ENCODE measurements around the gene FAM3B. TPM values are rescaled to one million over a fixed set of nuclear protein-coding genes. Genes with fewer than 3 reads are reported as not detected.
A peak's percentile ranks its signal among the peaks of the same experiment; 100 is the strongest.

The FAM3B gene
- total and polyA plus RNA-seq, 2 experiments from 2014 or later = not detected

DNA sequence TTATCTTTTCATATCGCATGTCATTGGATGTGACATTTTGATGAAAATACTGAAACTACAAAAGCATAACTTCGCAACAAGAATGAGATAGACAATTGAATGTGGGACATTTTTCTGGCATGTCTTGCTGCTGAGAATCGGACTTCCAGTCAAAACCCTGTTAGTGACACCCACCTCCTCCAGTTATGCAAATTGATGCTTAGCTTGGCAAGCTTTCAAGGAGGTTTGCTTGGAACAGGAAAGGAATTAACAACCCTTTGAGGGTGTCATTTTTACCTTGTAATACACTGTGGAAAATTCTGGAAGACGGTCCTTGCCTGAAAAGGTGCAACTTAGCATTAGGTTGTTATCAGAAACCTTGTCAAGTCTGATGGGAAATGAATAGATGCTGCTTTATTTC, 38.8 kb upstream of the FAM3B start:
- Histone ChIP-seq H3K27me3 (replicated peaks; ENCODE audit: insufficient read depth) (0 out of 2 replicates have a peak, but pooled peaks cover 4% of the 10 kb centered on the region), H3K9me2 (ENCODE audit: insufficient read depth) (no peaks in the 10 kb centered on the region), H3K79me2 (ENCODE audit: insufficient read depth) (no peaks in the 10 kb centered on the region), H3K9ac (no peak overlapping the region), H3K27ac (no peak overlapping the region), H3K4me2 (ENCODE audit: unreplicated experiment) (no peak overlapping the region), H3K9me3 (ENCODE audit: low read depth) (no peaks in the 10 kb centered on the region), H4K20me1 (ENCODE audit: insufficient read depth) (no peaks in the 10 kb centered on the region), H3K36me3 (ENCODE audit: low read depth) (0 out of 2 replicates have a peak, but pooled peaks cover 5% of the 10 kb centered on the region), H3K4me3 (no peak overlapping the region), H2AFZ (no peak overlapping the region), H3K4me1 (ENCODE audit: insufficient read depth) (peaks cover 9% of the 10 kb centered on the region; the same call in 1 of the 2 replicates), H3F3A (ENCODE audit: insufficient read depth) (peaks cover 9% of the 10 kb centered on the region; the same call in 1 of the 2 replicates)
- 85 to 88% methylated on average over 4 of the region's 4 CpGs for WGBS, 2 experiments (ENCODE audit: low coverage in 1 of 2, low lambda C conversion rate in 2 of 2, missing lambda C conversion rate in 2 of 2)
- TF ChIP-seq EZH2phosphoT487 (IDR thresholded peaks at IDR 0.05; ENCODE audit: insufficient read depth, low read depth) (no peak), EZH2 (IDR thresholded peaks at IDR 0.05; ENCODE audit: insufficient read depth, poor library complexity, severe bottlenecking) (no peak)
- DNase-seq = no peak
- in situ Hi-C loops (cut with MboI) = loop anchor here (25.0 kb wide), 1 partner anchor 534 kb away; no protein-coding TSS in a partner anchor

DNA sequence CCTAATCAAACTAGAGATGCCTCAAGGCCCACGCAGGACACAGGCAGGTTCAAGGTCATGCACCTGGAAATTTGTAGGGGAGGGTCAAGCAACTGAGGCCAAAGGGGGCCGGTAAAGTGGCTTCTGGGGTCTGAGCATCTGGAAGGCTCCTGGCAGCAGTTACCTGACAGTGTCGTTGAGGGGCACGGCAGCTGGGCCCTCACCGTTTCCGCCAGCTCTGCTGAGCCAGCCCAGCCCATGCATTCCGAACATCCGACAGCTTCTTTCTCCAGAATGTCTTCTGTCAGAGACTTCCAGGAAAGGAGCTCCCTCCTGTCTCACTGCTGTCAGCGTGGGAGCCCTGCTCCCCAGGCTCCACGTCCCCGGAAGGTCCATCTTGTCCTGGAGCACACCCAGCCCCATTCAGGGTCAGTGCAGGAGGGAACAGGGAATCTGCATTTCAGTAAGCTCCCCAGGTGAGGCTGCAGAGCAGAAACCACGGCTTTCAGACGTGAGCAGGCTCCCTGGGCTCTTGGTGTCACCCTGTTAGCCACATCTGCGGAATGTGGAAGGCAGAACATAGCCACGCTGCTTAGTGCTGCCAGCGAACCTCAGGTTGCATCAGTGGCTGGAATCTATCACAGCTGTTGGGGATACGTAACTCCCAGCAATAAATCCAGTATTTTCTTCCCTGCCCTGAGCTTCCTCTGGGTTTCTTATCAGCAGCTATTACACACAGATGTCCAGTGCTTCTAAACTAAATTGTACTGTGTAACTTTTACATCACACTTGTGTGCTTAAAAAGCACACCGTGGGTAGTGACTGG, 36.3 kb upstream of the FAM3B start:
- in situ Hi-C loops (cut with MboI) = loop anchor here (25.0 kb wide), 1 partner anchor 532 kb away; no protein-coding TSS in a partner anchor
- 13 to 15% methylated on average over 18 of the region's 18 CpGs for WGBS, 2 experiments (ENCODE audit: low coverage in 1 of 2, low lambda C conversion rate in 2 of 2, missing lambda C conversion rate in 2 of 2)
- TF ChIP-seq EZH2phosphoT487 (IDR thresholded peaks at IDR 0.05; ENCODE audit: insufficient read depth, low read depth) (no peak), EZH2 (IDR thresholded peaks at IDR 0.05; ENCODE audit: insufficient read depth, poor library complexity, severe bottlenecking) (no peak)
- 0 out of 2 replicates have a peak, but pooled peaks cover 5% of the 10 kb centered on the region for H3K36me3 ChIP-seq (ENCODE audit: low read depth)
- no peak overlapping the region for H3K27ac ChIP-seq
- peaks cover 9% of the 10 kb centered on the region; the same call in 1 of the 2 replicates for H3K4me1 ChIP-seq (ENCODE audit: insufficient read depth)
- H3K27me3 ChIP-seq (replicated peaks; ENCODE audit: insufficient read depth) = 0 out of 2 replicates have a peak, but pooled peaks cover 4% of the 10 kb centered on the region
- H3K9me3 ChIP-seq (ENCODE audit: low read depth) = no peaks in the 10 kb centered on the region
- peak; percentile 84 for DNase-seq
- peaks cover 9% of the 10 kb centered on the region; the same call in 1 of the 2 replicates for H3F3A ChIP-seq (ENCODE audit: insufficient read depth)
- peak overlapping the region; percentile 50 for H3K4me2 ChIP-seq (ENCODE audit: unreplicated experiment)
- no peaks in the 10 kb centered on the region for H4K20me1 ChIP-seq (ENCODE audit: insufficient read depth)
- H3K79me2 ChIP-seq (ENCODE audit: insufficient read depth) = no peaks in the 10 kb centered on the region
- peak overlapping the region; percentile 54; the same call in 1 of the 2 replicates for H2AFZ ChIP-seq
- H3K9me2 ChIP-seq (ENCODE audit: insufficient read depth) = no peaks in the 10 kb centered on the region
- peak overlapping the region; percentile 33; the same call in 1 of the 2 replicates for H3K9ac ChIP-seq
- H3K4me3 ChIP-seq = 0 out of 2 replicates have a peak overlapping the region, but pooled peaks have one; percentile 4

DNA sequence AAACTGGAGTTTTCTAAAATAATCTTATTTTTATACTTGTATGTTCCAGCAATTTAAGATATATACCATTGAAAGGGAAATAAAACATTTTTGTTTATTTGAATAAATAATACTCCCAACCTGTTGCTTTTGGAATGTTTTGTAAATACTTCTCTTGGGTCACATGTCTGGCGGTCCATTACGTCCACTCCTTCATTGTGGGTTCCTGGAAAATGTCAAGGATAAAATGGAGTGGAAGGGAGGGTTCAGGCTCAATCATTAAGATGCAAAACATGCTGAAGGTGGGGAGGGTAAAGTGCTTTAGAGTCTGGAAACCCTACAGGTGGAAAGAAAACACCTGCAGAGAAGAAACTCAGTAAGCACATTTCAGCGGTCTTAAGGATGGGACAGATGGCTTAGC, 34.2 kb upstream of the FAM3B start:
- TF ChIP-seq EZH2phosphoT487 (IDR thresholded peaks at IDR 0.05; ENCODE audit: insufficient read depth, low read depth) = no peak
- no peak for TF ChIP-seq EZH2 (IDR thresholded peaks at IDR 0.05; ENCODE audit: insufficient read depth, poor library complexity, severe bottlenecking)
- Histone ChIP-seq H3K27me3 (replicated peaks; ENCODE audit: insufficient read depth) (0 out of 2 replicates have a peak, but pooled peaks cover 4% of the 10 kb centered on the region), H3K9ac (no peak overlapping the region), H3K36me3 (ENCODE audit: low read depth) (no peaks in the 10 kb centered on the region), H3K79me2 (ENCODE audit: insufficient read depth) (no peaks in the 10 kb centered on the region), H3K9me2 (ENCODE audit: insufficient read depth) (no peaks in the 10 kb centered on the region), H4K20me1 (ENCODE audit: insufficient read depth) (no peaks in the 10 kb centered on the region), H3K4me3 (no peak overlapping the region), H3K27ac (no peak overlapping the region), H3K9me3 (ENCODE audit: low read depth) (no peaks in the 10 kb centered on the region), H3F3A (ENCODE audit: insufficient read depth) (peaks cover 9% of the 10 kb centered on the region; the same call in 1 of the 2 replicates), H3K4me2 (ENCODE audit: unreplicated experiment) (no peak overlapping the region), H2AFZ (no peak overlapping the region), H3K4me1 (ENCODE audit: insufficient read depth) (peaks cover 9% of the 10 kb centered on the region; the same call in 1 of the 2 replicates)
- no peak for DNase-seq
- 80 to 87% methylated on average over 3 of the region's 3 CpGs for WGBS, 2 experiments (ENCODE audit: low coverage in 1 of 2, low lambda C conversion rate in 2 of 2, missing lambda C conversion rate in 2 of 2)
- in situ Hi-C loops (cut with MboI) = loop anchor here (25.0 kb wide), 1 partner anchor 530 kb away; no protein-coding TSS in a partner anchor

DNA sequence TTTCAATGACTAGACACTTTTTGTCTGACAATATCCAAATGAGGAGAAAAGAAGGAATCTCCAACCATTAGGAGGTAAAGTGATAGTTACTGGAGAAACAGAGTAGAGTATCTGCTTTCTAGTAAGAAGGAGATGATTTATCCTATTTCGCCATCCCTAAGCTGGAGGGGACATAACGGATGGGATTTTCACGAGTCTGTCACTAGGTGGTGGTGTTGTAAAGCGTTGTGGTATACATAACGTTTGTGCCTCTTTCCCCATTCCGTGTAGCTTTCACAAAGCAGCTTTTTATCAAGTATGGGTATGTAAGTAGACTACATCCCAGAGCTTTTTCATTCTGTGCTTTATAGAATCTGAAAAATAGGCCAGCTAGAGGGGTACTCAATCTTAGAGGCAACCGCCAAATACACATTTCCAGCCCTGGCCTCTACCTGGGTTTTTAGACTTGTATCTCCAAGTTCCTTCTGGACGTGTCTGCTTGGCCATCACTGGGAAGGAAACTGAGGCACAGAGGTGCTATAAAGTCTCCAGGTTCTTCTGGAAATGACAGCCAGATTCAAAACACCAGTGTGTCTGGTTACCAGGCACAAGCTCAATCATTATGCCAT, 33.3 kb upstream of the FAM3B start:
- Histone ChIP-seq H3K27me3 (replicated peaks; ENCODE audit: insufficient read depth) (0 out of 2 replicates have a peak, but pooled peaks cover 4% of the 10 kb centered on the region), H3K9ac (no peak overlapping the region), H3F3A (ENCODE audit: insufficient read depth) (peaks cover 7% of the 10 kb centered on the region; the same call in 1 of the 2 replicates), H3K36me3 (ENCODE audit: low read depth) (no peaks in the 10 kb centered on the region), H3K4me3 (no peak overlapping the region), H4K20me1 (ENCODE audit: insufficient read depth) (no peaks in the 10 kb centered on the region), H3K79me2 (ENCODE audit: insufficient read depth) (no peaks in the 10 kb centered on the region), H3K9me3 (ENCODE audit: low read depth) (no peaks in the 10 kb centered on the region), H3K4me1 (ENCODE audit: insufficient read depth) (peaks cover 9% of the 10 kb centered on the region; the same call in 1 of the 2 replicates), H2AFZ (no peak overlapping the region), H3K27ac (no peak overlapping the region), H3K9me2 (ENCODE audit: insufficient read depth) (no peaks in the 10 kb centered on the region), H3K4me2 (ENCODE audit: unreplicated experiment) (no peak overlapping the region)
- TF ChIP-seq EZH2phosphoT487 (IDR thresholded peaks at IDR 0.05; ENCODE audit: insufficient read depth, low read depth) (no peak), EZH2 (IDR thresholded peaks at IDR 0.05; ENCODE audit: insufficient read depth, poor library complexity, severe bottlenecking) (no peak)
- 18 to 20% methylated on average over 8 of the region's 8 CpGs for WGBS, 2 experiments (ENCODE audit: low coverage in 1 of 2, low lambda C conversion rate in 2 of 2, missing lambda C conversion rate in 2 of 2)
- in situ Hi-C loops (cut with MboI) = loop anchor here (25.0 kb wide), 1 partner anchor 529 kb away; no protein-coding TSS in a partner anchor
- peak; percentile 91 for DNase-seq

Measured in GM23248 (cell line).